K562 (cell line): ENCODE results near the gene ZMIZ1. TPM values are rescaled to one million over a fixed set of nuclear protein-coding genes. Genes with fewer than 3 reads are reported as not detected.

Experiments used
- ADNP ChIP-seq: fragments of 200-800 bp; sonication (Bioruptor generic); IDR thresholded peaks from 2 replicates; pipeline ENCODE4 v1.6.1; 2016; ENCODE audit warnings: missing genetic modification characterization, missing compliant biosample characterization
- CAMTA2 ChIP-seq: fragments of 250-450 bp; sonication (Bioruptor Pico); conservative IDR thresholded peaks from 2 replicates; pipeline ENCODE4 v1.5.1; 2022
- ILF3 ChIP-seq: fragments of 450-650 bp; IDR thresholded peaks from 2 replicates; pipeline ENCODE4 v1.6.1; 2018; ENCODE audit warnings: antibody characterized with exemption, mild to moderate bottlenecking, moderate library complexity, borderline replicate concordance
- KAT2B ChIP-seq: IDR thresholded peaks from one replicate; pipeline ENCODE4 v1.6.1; 2012; ENCODE audit warnings: low read depth, mild to moderate bottlenecking, control low read depth, inconsistent platforms, low read length, moderate library complexity
- KLF16 ChIP-seq: IDR thresholded peaks from 2 replicates; pipeline ENCODE4 v1.6.1; 2016; ENCODE audit warnings: antibody characterized with exemption
- LARP7 ChIP-seq: fragments of 450-650 bp; IDR thresholded peaks from 2 replicates; pipeline ENCODE4 v1.6.1; 2016
- MCM2 ChIP-seq: fragments of 450-650 bp; IDR thresholded peaks from 2 replicates; pipeline ENCODE4 v1.6.1; 2017; ENCODE audit warnings: low read depth, mild to moderate bottlenecking
- MLLT1 ChIP-seq, 2 experiments: fragments of 450-650 bp; IDR thresholded peaks; 2 replicates each; pipeline ENCODE4 v1.6.1; 2016
- MTF1 ChIP-seq: fragments of 250-450 bp; sonication (Bioruptor Pico); IDR thresholded peaks from 2 replicates; pipeline ENCODE4 v1.9.0; 2021; ENCODE audit warnings: moderate library complexity, mild to moderate bottlenecking, inconsistent platforms, borderline replicate concordance
- POLR2G ChIP-seq: fragments of 200-400 bp; formaldehyde crosslinking; IDR thresholded peaks from 2 replicates; pipeline ENCODE4 v1.6.1; 2017; ENCODE audit warnings: low read depth, mild to moderate bottlenecking, antibody characterized with exemption, low read length, moderate library complexity
- PTRF ChIP-seq: fragments of 450-650 bp; IDR thresholded peaks from 2 replicates; pipeline ENCODE4 v1.6.1; 2016; ENCODE audit warnings: mild to moderate bottlenecking, missing genetic modification characterization, missing compliant biosample characterization
- RUNX1 ChIP-seq: sonication (generic); IDR thresholded peaks from 2 replicates; pipeline ENCODE4 v1.6.1; 2016; ENCODE audit warnings: antibody characterized with exemption, low read depth
- SMARCA5 ChIP-seq: fragments of 450-650 bp; IDR thresholded peaks from 2 replicates; pipeline ENCODE4 v1.6.1; 2016
- SMC3 ChIP-seq: conservative IDR thresholded peaks from 2 replicates; pipeline ENCODE4 v1.6.1; 2011; ENCODE audit warnings: low read depth, low read length, improper control_type of control experiment; ENCODE audit not compliant: insufficient read depth
- SP1 ChIP-seq: sonication (generic); formaldehyde crosslinking; IDR thresholded peaks from 2 replicates; pipeline ENCODE4 v1.8.1; 2022; ENCODE audit warnings: mild to moderate bottlenecking, missing genetic modification reagents
- SRF ChIP-seq, 2 experiments: fragments of 250-450, 450-650 bp in 1 of 2; sonication (Bioruptor Pico) in 1 of 2; sonication (generic) in 1 of 2; formaldehyde crosslinking; IDR thresholded peaks; 2 replicates each; pipeline versions ENCODE4 v1.5.0 to v1.5.1; 2020 to 2022; ENCODE audit warnings: mild to moderate bottlenecking in 1 of 2, missing genetic modification reagents in 1 of 2
- TCF3 ChIP-seq: sonication (generic); formaldehyde crosslinking; IDR thresholded peaks from 2 replicates; pipeline ENCODE4 v1.4.0; 2020; ENCODE audit warnings: mild to moderate bottlenecking, missing genetic modification reagents
- TEAD1 ChIP-seq, 2 experiments: fragments of 450-650 bp in 1 of 2; sonication (generic) in 1 of 2; formaldehyde crosslinking; IDR thresholded peaks; 2 replicates each; pipeline versions ENCODE4 v1.4.0 to v1.8.0; 2020 to 2022; ENCODE audit warnings: mild to moderate bottlenecking in 2 of 2, missing genetic modification reagents in 1 of 2
- TFAP4 ChIP-seq: sonication (generic); formaldehyde crosslinking; IDR thresholded peaks from 2 replicates; pipeline ENCODE4 v1.8.0; 2022; ENCODE audit warnings: missing genetic modification reagents, mild to moderate bottlenecking, moderate library complexity, borderline replicate concordance
- TSC22D4 ChIP-seq: fragments of 450-650 bp; IDR thresholded peaks from 2 replicates; pipeline ENCODE4 v1.6.1; 2016; ENCODE audit warnings: missing genetic modification characterization, missing biosample characterization, control low read depth
- ZBED1 ChIP-seq: IDR thresholded peaks from 2 replicates; pipeline ENCODE4 v1.6.1; 2014
- ZEB2 ChIP-seq: fragments of 450-650 bp; IDR thresholded peaks from 2 replicates; pipeline ENCODE4 v1.6.1; 2016
- ZNF274 ChIP-seq: IDR thresholded peaks from 2 replicates; pipeline ENCODE4 v1.6.1; 2011; ENCODE audit warnings: low read depth, mild to moderate bottlenecking, low read length, moderate library complexity, borderline replicate concordance
- ZNF644 ChIP-seq: fragments of 200-800 bp; sonication (Bioruptor generic); IDR thresholded peaks from 2 replicates; pipeline ENCODE4 v1.6.1; 2016; ENCODE audit warnings: low read depth, missing genetic modification characterization, missing compliant biosample characterization
- polyA plus RNA-seq, 8 experiments: library from polyadenylated mRNA; depleted of rRNA in 4 of 8; stranded (reverse) in 5 of 8; unstranded in 3 of 8; fragments of >200 nt; fragmentation: Nextera tagmentation in 2 of 8; fragmentation: Illumina TruSeq in 1 of 8; extraction: Ambion mirVana in 2 of 8; extraction: Trizol in 1 of 8; gene quantifications; 2 replicates each; pipeline versions ENCODE4 v1.2.1 to v1.2.3, GENCODE V29; 2011 to 2014; ENCODE audit warnings: inconsistent platforms in 1 of 8, missing spikeins in 1 of 8
- total RNA-seq, 7 experiments: library from RNA; depleted of rRNA in 6 of 7; stranded (reverse); fragments of >200 nt in 6 of 7; fragmentation: Illumina TruSeq in 2 of 7; extraction: Trizol in 2 of 7; gene quantifications; 2 replicates each; pipeline versions ENCODE4 v1.2.1 to v1.2.3, GENCODE V29; 2011 to 2021; ENCODE audit warnings: low replicate concordance in 1 of 7
- TF ChIP-seq, protein P1 (sequence below): sonication (generic); formaldehyde crosslinking; IDR thresholded peaks from 2 replicates; pipeline ENCODE4 v1.8.1; 2022; ENCODE audit warnings: missing genetic modification reagents
- TF ChIP-seq, protein P2 (sequence below): fragments of 450-650 bp; conservative IDR thresholded peaks from 2 replicates; pipeline ENCODE4 v1.6.1; 2016; ENCODE audit warnings: missing genetic modification characterization, low read depth, mild to moderate bottlenecking, control low read depth, missing compliant biosample characterization

Gene ZMIZ1
- total and polyA plus RNA-seq, 9 of the 15 experiments (the other 6 are each of a cell fraction or from before 2014, with no cell fraction given): 1.0 to 37.3 (median 4.3) TPM

GRCh38 chr10:79093658-79094411 lies 25.1 kb downstream of the ZMIZ1 start (continued):
- TF ChIP-seq, protein P1, sequence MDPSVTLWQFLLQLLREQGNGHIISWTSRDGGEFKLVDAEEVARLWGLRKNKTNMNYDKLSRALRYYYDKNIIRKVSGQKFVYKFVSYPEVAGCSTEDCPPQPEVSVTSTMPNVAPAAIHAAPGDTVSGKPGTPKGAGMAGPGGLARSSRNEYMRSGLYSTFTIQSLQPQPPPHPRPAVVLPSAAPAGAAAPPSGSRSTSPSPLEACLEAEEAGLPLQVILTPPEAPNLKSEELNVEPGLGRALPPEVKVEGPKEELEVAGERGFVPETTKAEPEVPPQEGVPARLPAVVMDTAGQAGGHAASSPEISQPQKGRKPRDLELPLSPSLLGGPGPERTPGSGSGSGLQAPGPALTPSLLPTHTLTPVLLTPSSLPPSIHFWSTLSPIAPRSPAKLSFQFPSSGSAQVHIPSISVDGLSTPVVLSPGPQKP (CRISPR knock-in tag): no peak
- TF ChIP-seq SMARCA5: 0 out of 2 replicates have a peak, but pooled peaks have one; percentile 7
- no peak for TF ChIP-seq ZNF274
- no peak for TF ChIP-seq KAT2B
- TF ChIP-seq MTF1 (CRISPR knock-in tag): no peak
- TF ChIP-seq TSC22D4 (tag): no peak
- TF ChIP-seq, protein P2, sequence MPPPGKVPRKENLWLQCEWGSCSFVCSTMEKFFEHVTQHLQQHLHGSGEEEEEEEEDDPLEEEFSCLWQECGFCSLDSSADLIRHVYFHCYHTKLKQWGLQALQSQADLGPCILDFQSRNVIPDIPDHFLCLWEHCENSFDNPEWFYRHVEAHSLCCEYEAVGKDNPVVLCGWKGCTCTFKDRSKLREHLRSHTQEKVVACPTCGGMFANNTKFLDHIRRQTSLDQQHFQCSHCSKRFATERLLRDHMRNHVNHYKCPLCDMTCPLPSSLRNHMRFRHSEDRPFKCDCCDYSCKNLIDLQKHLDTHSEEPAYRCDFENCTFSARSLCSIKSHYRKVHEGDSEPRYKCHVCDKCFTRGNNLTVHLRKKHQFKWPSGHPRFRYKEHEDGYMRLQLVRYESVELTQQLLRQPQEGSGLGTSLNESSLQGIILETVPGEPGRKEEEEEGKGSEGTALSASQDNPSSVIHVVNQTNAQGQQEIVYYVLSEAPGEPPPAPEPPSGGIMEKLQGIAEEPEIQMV (tag): no peak
- no peak for TF ChIP-seq POLR2G
- TF ChIP-seq TFAP4 (CRISPR knock-in tag): peak; percentile 16; the same call in 1 of the 2 replicates
- no peak for TF ChIP-seq ILF3
- no peak for TF ChIP-seq CAMTA2 (CRISPR knock-in tag)
- TF ChIP-seq SMC3: no peak
- TF ChIP-seq PTRF (tag): no peak
- TF ChIP-seq ZNF644 (tag): no peak
- no peak for TF ChIP-seq LARP7
- peak; percentile 85 for TF ChIP-seq ADNP (tag)
- peak; percentile 87 for TF ChIP-seq KLF16
- peak; percentile 59; the same call in 1 of the 2 replicates for TF ChIP-seq ZEB2
- no peak for TF ChIP-seq MLLT1 (IDR thresholded peaks at IDR 0.05)
- no peak for TF ChIP-seq SRF (CRISPR knock-in tag; IDR thresholded peaks at IDR 0.05)
- peak; percentile 84 for TF ChIP-seq TCF3 (CRISPR knock-in tag)
- TF ChIP-seq MCM2: no peak
- TF ChIP-seq TEAD1 (CRISPR knock-in tag; IDR thresholded peaks at IDR 0.05): 0 out of 4 replicates have a peak, but pooled peaks of 1 of the 2 experiments have one; percentile 7
- no peak for TF ChIP-seq ZBED1
- no peak for TF ChIP-seq RUNX1
- TF ChIP-seq SP1 (CRISPR knock-in tag): 0 out of 2 replicates have a peak, but pooled peaks have one; percentile 19
